MM.1S (cell line): ENCODE measurements around the gene STK32C.

ENCODE experiments used
- DNase-seq: peaks from one replicate; pipeline ENCODE4 v3.0.0-alpha.2; 2015
- H2AFZ ChIP-seq: fragments of 300-600 bp; sonication (generic); 2 replicates; pipeline ENCODE4 v1.6.0; 2016; ENCODE audit warnings: antibody characterized with exemption, low read length
- H3F3A ChIP-seq: fragments of 300-600 bp; sonication (generic); 2 replicates; pipeline ENCODE4 v1.6.1; 2016; ENCODE audit warnings: mild to moderate bottlenecking, antibody characterized with exemption, low read length, moderate library complexity, mixed read lengths; ENCODE audit not compliant: insufficient read depth
- H3K27ac ChIP-seq: fragments of 300-600 bp; sonication (generic); 2 replicates; pipeline ENCODE4 v1.5.1; 2016; ENCODE audit warnings: mild to moderate bottlenecking, low read length
- H3K27me3 ChIP-seq: fragments of 300-600 bp; sonication (generic); replicated peaks from 2 replicates; pipeline ENCODE4 v1.6.0; 2016; ENCODE audit warnings: low read length; ENCODE audit not compliant: insufficient read depth
- H3K36me3 ChIP-seq: fragments of 300-600 bp; sonication (generic); replicated peaks from 2 replicates; pipeline ENCODE4 v1.6.1; 2016; ENCODE audit warnings: mild to moderate bottlenecking, low read length, mixed read lengths; ENCODE audit not compliant: insufficient read depth
- H3K4me1 ChIP-seq: fragments of 300-600 bp; sonication (generic); 2 replicates; pipeline ENCODE4 v1.6.1; 2016; ENCODE audit warnings: low read length, mixed read lengths
- H3K4me2 ChIP-seq: fragments of 300-600 bp; sonication (generic); 2 replicates; pipeline ENCODE4 v1.6.0; 2016; ENCODE audit warnings: low read depth, low read length
- H3K4me3 ChIP-seq: fragments of 300-600 bp; sonication (generic); 2 replicates; pipeline ENCODE4 v1.5.1; 2016; ENCODE audit warnings: low read length, mixed read lengths
- H3K79me2 ChIP-seq: fragments of 300-600 bp; sonication (generic); 2 replicates; pipeline ENCODE4 v1.6.1; 2016; ENCODE audit warnings: mixed run types, low read length, mixed read lengths
- H3K9ac ChIP-seq: fragments of 300-600 bp; sonication (generic); 2 replicates; pipeline ENCODE4 v1.6.1; 2016; ENCODE audit warnings: low read length, mixed read lengths
- H3K9me2 ChIP-seq: fragments of 300-600 bp; sonication (generic); replicated peaks from 2 replicates; pipeline ENCODE4 v1.6.1; 2016; ENCODE audit warnings: mild to moderate bottlenecking, low read length, mixed read lengths; ENCODE audit not compliant: insufficient read depth
- H3K9me3 ChIP-seq: fragments of 300-600 bp; sonication (generic); replicated peaks from 2 replicates; pipeline ENCODE4 v1.6.1; 2016; ENCODE audit warnings: mild to moderate bottlenecking, low read length, mixed read lengths; ENCODE audit not compliant: insufficient read depth
- H4K20me1 ChIP-seq: fragments of 300-600 bp; sonication (generic); 2 replicates; pipeline ENCODE4 v1.6.1; 2016; ENCODE audit warnings: mild to moderate bottlenecking, low read length, moderate library complexity, mixed read lengths; ENCODE audit not compliant: insufficient read depth
- EZH2 ChIP-seq: fragments of 300-600 bp; sonication (generic); optimal IDR thresholded peaks from 2 replicates; pipeline ENCODE3; 2017; ENCODE audit warnings: low read depth, mild to moderate bottlenecking, antibody characterized with exemption, low read length, mixed read lengths
- EZH2phosphoT487 ChIP-seq: fragments of 300-600 bp; sonication (generic); IDR thresholded peaks from 2 replicates; pipeline ENCODE4 v1.6.1; 2018; ENCODE audit warnings: antibody characterized with exemption, low read length
- TF ChIP-seq, protein P1 (sequence below): fragments of 300-600 bp; sonication (generic); IDR thresholded peaks from 2 replicates; pipeline ENCODE4 v1.5.1; 2016; ENCODE audit warnings: antibody characterized with exemption, low read length, mixed read lengths

The STK32C gene

DNA sequence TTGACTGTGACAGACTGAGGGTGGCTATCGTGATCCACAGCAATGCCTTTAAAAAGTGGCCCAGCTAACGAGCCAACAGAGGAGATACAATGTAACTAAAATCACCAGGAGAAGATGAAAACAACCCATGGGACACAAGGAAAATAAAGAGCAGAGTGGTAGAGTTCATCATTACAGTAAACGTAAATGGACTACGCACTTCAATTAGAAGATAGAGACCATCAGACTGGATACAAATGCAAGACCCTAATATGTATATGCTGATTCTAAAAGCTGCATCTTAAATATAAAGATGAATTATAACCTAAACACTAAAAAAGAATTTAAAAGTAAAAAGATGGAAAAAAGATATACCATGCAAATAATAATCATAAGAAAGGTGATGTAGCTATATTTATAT lies 6.6 kb upstream of the STK32C start:
- H2AFZ ChIP-seq: no peak overlapping the region
- H3K79me2 ChIP-seq: no peaks in the 10 kb centered on the region
- no peaks in the 10 kb centered on the region for H3K9me3 ChIP-seq
- H3K9ac ChIP-seq: no peak overlapping the region
- H3K4me2 ChIP-seq: no peak overlapping the region
- TF ChIP-seq EZH2phosphoT487: no peak
- no peak for TF ChIP-seq EZH2
- TF ChIP-seq, protein P1, sequence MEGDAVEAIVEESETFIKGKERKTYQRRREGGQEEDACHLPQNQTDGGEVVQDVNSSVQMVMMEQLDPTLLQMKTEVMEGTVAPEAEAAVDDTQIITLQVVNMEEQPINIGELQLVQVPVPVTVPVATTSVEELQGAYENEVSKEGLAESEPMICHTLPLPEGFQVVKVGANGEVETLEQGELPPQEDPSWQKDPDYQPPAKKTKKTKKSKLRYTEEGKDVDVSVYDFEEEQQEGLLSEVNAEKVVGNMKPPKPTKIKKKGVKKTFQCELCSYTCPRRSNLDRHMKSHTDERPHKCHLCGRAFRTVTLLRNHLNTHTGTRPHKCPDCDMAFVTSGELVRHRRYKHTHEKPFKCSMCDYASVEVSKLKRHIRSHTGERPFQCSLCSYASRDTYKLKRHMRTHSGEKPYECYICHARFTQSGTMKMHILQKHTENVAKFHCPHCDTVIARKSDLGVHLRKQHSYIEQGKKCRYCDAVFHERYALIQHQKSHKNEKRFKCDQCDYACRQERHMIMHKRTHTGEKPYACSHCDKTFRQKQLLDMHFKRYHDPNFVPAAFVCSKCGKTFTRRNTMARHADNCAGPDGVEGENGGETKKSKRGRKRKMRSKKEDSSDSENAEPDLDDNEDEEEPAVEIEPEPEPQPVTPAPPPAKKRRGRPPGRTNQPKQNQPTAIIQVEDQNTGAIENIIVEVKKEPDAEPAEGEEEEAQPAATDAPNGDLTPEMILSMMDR: no peak
- DNase-seq: no peak
- H3K27me3 ChIP-seq: no peaks in the 10 kb centered on the region
- H3K4me3 ChIP-seq: no peak overlapping the region
- no peaks in the 10 kb centered on the region for H4K20me1 ChIP-seq
- no peaks in the 10 kb centered on the region for H3K9me2 ChIP-seq
- no peak overlapping the region for H3K27ac ChIP-seq
- H3K4me1 ChIP-seq: no peaks in the 10 kb centered on the region
- H3K36me3 ChIP-seq: no peaks in the 10 kb centered on the region
- H3F3A ChIP-seq: no peaks in the 10 kb centered on the region

DNA sequence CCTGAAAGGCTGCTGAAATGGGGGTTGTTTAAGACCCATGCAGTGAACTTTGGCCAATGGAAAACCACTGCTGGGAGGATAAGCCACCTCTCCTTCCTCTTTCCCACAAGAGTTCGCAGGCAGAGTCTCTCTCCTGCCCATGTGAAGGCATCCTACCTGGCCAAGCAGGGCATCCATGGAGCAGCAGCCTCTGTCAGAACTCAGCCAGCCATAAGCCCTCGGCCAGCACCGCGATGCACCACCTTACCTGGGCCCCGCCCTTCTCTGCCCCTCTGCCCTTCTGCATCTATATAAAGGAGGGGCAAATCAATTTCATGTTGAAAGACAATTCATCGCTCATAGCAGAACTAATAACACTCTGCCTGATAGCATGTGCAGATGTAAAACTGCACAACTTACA lies 6.1 kb upstream of the STK32C start:
- Histone ChIP-seq H3K9me2 (no peaks in the 10 kb centered on the region), H3K9ac (no peak overlapping the region), H3K79me2 (no peaks in the 10 kb centered on the region)

DNA sequence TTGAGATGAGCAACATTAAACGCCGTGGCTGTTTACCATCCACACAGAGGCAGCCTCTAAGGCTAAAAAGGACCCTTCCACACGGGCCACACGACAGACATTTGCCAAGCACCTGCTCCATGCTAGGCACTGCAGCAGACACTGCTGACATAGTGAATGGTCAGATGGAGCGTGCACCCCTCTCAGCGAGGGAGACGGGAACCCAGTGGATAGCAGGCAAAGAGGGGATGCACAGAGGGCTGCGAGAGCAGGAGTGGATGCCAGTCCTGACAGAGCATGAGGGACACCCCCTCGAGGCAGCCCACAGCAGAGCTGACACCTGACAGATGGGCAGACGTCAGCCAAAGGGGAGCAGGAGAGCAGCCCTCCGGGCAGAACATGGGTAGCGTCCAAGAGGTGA lies 5.6 kb upstream of the STK32C start:
- no peak for DNase-seq
- TF ChIP-seq EZH2phosphoT487 (no peak), EZH2 (no peak)
- TF ChIP-seq, protein P1: no peak
- H3K9ac ChIP-seq: no peak overlapping the region
- H3K9me3 ChIP-seq: no peaks in the 10 kb centered on the region
- H3F3A ChIP-seq: no peaks in the 10 kb centered on the region
- H3K27ac ChIP-seq: no peak overlapping the region
- no peaks in the 10 kb centered on the region for H3K4me1 ChIP-seq
- no peaks in the 10 kb centered on the region for H4K20me1 ChIP-seq
- H3K27me3 ChIP-seq: no peaks in the 10 kb centered on the region
- no peak overlapping the region for H3K4me2 ChIP-seq
- no peaks in the 10 kb centered on the region for H3K36me3 ChIP-seq
- no peak overlapping the region for H2AFZ ChIP-seq
- H3K9me2 ChIP-seq: no peaks in the 10 kb centered on the region
- no peak overlapping the region for H3K4me3 ChIP-seq
- no peaks in the 10 kb centered on the region for H3K79me2 ChIP-seq

More for the DNA sequence above, 6.1 kb upstream of the STK32C start:
- no peaks in the 10 kb centered on the region for H4K20me1 ChIP-seq
- H3K36me3 ChIP-seq: no peaks in the 10 kb centered on the region
- no peaks in the 10 kb centered on the region for H3K9me3 ChIP-seq
- TF ChIP-seq, protein P1: no peak
- TF ChIP-seq EZH2phosphoT487 (no peak), EZH2 (no peak)
- no peaks in the 10 kb centered on the region for H3K27me3 ChIP-seq
- H2AFZ ChIP-seq: no peak overlapping the region
- DNase-seq: no peak
- no peak overlapping the region for H3K27ac ChIP-seq
- no peaks in the 10 kb centered on the region for H3F3A ChIP-seq
- H3K4me3 ChIP-seq: no peak overlapping the region
- H3K4me2 ChIP-seq: no peak overlapping the region
- no peaks in the 10 kb centered on the region for H3K4me1 ChIP-seq
